Activated CD4-positive, CD25-positive, alpha-beta regulatory T cell treated with anti-CD3 and anti-CD28 coated beads, Interleukin-2, amount 50 U/mL, for 24 hours (primary cell): ENCODE measurements around the gene CUX1.
"Not testable (repeated sequence)": the region's sequence is repeated elsewhere in the genome, so short reads cannot be mapped to it uniquely, and the experiment has no call there.

Experiments
- ATAC-seq, 2 donors: fragments of 150-1000 bp; cut with Tn5 transposase; one replicate each; pipeline ENCODE4 v1.10.0; 2021; ENCODE audit warnings: mild to moderate bottlenecking in 1 of 2, moderate library complexity in 1 of 2

CUX1 gene

GRCh38 chr7:102165136-102165535 is 347.7 kb downstream of the CUX1 start:
- no peak for ATAC-seq

GRCh38 chr7:102167254-102167653 is 349.8 kb downstream of the CUX1 start:
- no peak for ATAC-seq

GRCh38 chr7:102169651-102170392 is 352.4 kb downstream of the CUX1 start:
- no peak for ATAC-seq

GRCh38 chr7:102170393-102170970 is 353.1 kb downstream of the CUX1 start:
- no peak for ATAC-seq

GRCh38 chr7:102173669-102174068 is 356.2 kb downstream of the CUX1 start:
- no peak for ATAC-seq

GRCh38 chr7:102175423-102176170 is 358.2 kb downstream of the CUX1 start:
- no peak for ATAC-seq

- no peak for ATAC-seq
Measured at GRCh38 chr7:102178410-102178809, 361.0 kb downstream of the CUX1 start.

- ATAC-seq: no peak
Measured at GRCh38 chr7:102180727-102181126, 363.3 kb downstream of the CUX1 start.

GRCh38 chr7:102181517-102181916 is 364.1 kb downstream of the CUX1 start:
- ATAC-seq: no peak

GRCh38 chr7:102182016-102182415 is 364.6 kb downstream of the CUX1 start:
- no peak for ATAC-seq

GRCh38 chr7:102183848-102184247 is 366.4 kb downstream of the CUX1 start:
- not testable (repeated sequence) for ATAC-seq

GRCh38 chr7:102184303-102184702 is 366.9 kb downstream of the CUX1 start:
- no peak for ATAC-seq

GRCh38 chr7:102185796-102186195 is 368.4 kb downstream of the CUX1 start:
- ATAC-seq: no peak

- ATAC-seq: no peak
Measured at GRCh38 chr7:102186306-102186705, 368.9 kb downstream of the CUX1 start.

- no peak for ATAC-seq
Measured at GRCh38 chr7:102188746-102189145, 371.3 kb downstream of the CUX1 start.

GRCh38 chr7:102189756-102190155 is 372.3 kb downstream of the CUX1 start:
- no peak for ATAC-seq

- no peak for ATAC-seq
Measured at GRCh38 chr7:102190776-102191350, 373.4 kb downstream of the CUX1 start.

GRCh38 chr7:102191556-102192379 is 374.3 kb downstream of the CUX1 start:
- ATAC-seq: no peak

GRCh38 chr7:102192790-102193189 is 375.4 kb downstream of the CUX1 start:
- no peak for ATAC-seq

- no peak for ATAC-seq
Measured at GRCh38 chr7:102193806-102194205, 376.4 kb downstream of the CUX1 start.

- ATAC-seq: no peak
Measured at GRCh38 chr7:102195361-102195760, 377.9 kb downstream of the CUX1 start.

- no peak for ATAC-seq
Measured at GRCh38 chr7:102196028-102196427, 378.6 kb downstream of the CUX1 start.

GRCh38 chr7:102197161-102197560 is 379.7 kb downstream of the CUX1 start:
- ATAC-seq: no peak
